T47D (cell line): ENCODE measurements around the gene RNU4-1.
"Not testable (repeated sequence)": the region's sequence is repeated elsewhere in the genome, so short reads cannot be mapped to it uniquely, and the experiment has no call there.

Experiments
- DNase-seq, 2 experiments: peaks; one replicate each; pipeline versions ENCODE4 v3.0.0 to v3.0.0-alpha.2; 2011 to 2012; ENCODE audit warnings: low read depth in 1 of 2, low spot score in 1 of 2
- JUND ChIP-seq: IDR thresholded peaks from 2 replicates; pipeline ENCODE4 v1.6.1; 2012; ENCODE audit warnings: low read depth
- in situ Hi-C: cut with HindIII; loops from 2 replicates; pipeline ENCODE4 v1.10.0; 2016; ENCODE audit warnings: low sequenced_read_pairs, low pct_unique_long_range_greater_than_20kb

The RNU4-1 gene

DNA sequence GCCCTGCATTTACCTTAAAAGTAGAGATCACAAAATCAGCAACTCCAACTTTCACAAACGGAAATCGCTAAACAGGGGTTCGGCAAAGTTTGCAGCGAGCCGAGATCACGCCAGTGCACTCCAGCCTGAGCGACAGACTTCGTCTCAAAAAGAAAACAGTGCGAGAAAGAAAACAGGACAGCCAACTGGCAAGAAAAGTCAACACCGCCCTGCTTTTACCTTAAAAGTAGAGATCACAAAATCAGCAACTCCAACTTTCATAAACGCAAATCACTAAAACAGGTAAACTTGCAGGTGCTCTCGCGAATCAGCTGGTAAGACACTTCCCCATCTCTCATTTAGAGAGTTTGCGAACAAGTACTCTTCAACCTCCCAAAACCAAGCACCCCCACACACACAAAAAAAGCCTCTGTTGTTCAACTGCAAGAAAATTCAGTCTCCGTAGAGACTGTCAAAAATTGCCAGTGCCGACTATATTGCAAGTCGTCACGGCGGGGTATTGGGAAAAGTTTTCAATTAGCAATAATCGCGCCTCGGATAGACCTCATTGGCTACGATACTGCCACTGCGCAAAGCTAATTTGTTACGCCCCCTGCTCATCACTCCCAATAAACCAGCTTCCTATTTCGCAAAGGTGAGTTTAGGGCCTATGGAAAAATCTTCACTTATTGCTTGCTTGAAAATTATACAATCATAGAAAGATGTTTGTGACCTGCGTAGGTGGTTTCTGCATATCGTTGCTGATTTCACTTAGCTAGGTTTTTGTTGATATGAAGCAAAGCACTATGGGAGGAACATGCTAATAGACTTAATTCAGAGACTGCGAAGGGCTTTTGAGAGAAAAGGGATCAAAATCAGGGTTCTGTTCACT is at the start of gene RNU4-1:
RNU4-1 (minus strand) TSS at position 577 of the 871 bp plus-strand sequence.
- in situ Hi-C loops, result no loop called here
- TF ChIP-seq JUND, result no peak
- DNase-seq, result peak; percentile 31 to 98

DNA sequence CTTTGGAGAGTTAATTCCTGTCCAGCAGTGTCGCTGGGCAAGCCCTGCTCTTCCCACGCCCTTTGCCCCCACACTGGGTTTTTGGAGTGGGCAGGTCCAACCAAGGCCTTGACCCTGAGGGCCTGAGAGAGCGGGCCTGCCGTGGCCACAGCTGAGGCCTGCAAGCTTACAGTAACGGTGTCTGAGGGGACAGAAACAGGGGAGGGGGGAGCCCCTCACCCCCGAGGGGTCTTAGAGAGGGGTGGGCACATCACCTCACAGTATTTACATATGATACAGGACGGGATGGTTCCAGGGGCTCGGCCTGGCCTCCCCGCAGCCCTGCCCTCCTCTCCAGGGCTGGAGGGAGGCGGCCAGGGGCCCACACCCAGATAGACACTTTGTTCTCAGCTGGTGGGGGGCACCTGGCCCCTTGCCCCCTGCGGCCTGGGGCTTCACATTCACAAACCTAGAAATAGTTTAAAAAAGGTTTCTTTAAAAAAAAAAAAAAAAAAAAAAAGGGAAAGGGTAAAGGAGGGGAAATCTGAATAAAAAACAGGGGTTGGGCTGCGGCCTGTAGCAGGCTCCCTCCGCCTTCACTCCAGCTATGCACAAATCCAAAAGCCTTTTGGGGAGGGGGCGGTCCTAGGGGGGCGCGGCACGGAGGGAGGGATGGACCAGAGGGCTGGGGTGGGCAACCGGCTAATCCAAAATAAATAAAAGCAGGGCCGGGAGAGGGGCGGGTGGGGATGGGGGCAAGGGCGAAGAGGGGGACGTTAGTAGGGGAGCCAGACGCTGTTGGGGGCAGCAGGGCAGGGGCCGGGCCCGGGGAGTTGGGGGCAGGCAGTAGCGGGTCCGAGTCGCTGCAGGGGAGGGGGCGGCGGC is 49.4 kb upstream of the RNU4-1 start:
- DNase-seq, result no peak
- in situ Hi-C loops, result no loop called here
- TF ChIP-seq JUND, result no peak

DNA sequence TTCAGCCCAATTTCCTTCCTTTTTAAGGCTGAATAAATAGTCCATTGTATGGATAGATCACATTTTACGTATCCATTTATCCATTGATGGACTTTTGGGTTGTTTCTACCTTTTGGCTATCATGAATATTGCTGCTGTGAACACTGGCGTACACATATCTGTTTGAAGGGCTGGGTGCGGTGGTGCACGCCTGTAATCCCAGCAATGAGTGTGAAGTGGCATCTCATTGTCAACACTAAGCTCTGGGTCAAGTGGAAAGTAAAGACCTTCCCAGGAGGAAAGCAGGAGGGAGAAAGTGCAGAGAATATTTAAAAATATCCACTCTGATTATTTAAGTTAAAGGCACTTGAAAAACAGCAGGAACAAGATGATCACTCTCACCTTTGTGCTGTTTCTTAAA is 46.2 kb upstream of the RNU4-1 start:
- in situ Hi-C loops, result no loop called here
- no peak for TF ChIP-seq JUND
- no peak for DNase-seq

DNA sequence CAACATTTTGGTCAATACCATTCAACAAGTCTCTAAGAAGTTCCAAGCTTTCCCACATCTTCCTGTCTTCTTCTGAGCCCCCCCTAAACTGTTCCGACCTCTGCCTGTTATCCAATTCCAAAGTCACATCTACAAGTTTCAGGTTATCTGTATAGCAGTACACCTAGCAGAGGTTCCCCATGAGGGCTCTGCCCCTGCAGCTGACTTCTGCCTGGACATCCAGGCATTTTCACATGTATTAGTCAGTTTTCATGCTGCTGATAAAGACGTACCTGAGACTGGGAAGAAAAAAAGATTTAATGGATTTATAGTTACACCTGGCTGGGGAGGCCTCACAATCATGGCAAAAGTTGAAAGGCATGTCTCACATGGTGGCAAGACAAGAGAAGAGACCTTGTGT is 44.7 kb upstream of the RNU4-1 start:
- in situ Hi-C loops, result no loop called here
- no peak for TF ChIP-seq JUND
- no peak for DNase-seq

DNA sequence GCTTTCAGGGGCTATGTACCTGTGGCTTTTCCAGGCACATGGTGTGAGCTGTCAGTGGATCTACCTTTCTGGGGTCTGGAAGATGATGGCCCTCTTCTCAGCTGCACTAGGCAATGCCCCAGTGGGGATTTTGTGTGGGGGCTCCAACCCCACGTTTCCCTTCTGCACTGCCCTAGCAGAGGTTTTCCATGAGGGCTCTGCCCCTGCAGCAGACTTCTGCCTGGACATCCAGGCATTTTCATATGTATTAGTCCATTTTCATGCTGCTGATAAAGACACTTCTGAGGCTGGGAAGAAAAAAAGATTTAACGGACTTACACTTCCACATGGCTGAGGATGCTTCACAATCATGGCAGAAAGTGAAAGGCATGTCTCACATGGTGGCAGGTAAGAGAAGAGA is 43.4 kb upstream of the RNU4-1 start:
- in situ Hi-C loops, result not testable (repeated sequence)

DNA sequence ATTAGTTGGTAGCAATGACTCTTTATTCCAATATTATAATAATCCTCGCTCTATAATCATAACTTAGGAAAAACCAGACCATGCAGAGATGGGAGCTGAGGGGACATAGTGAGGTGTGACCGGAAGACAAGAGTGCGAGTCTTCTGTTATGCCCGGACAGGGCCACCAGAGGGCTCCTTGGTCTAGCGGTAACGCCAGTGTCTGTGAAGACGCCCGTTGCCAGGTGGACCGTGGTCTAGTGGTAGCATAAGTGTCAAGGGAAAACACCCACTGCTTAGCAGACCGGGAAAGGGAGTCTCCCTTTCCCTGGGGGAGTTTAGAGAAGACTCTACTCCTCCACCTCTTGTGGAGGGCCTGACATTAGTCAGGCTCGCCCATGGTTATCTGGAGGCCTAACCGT is 42.4 kb upstream of the RNU4-1 start:
- DNase-seq, result peak in 1 of 2 experiments; percentile 83
- in situ Hi-C loops, result not testable (repeated sequence)

More for the DNA sequence above, 43.4 kb upstream of the RNU4-1 start:
- DNase-seq, result not testable (repeated sequence)

DNA sequence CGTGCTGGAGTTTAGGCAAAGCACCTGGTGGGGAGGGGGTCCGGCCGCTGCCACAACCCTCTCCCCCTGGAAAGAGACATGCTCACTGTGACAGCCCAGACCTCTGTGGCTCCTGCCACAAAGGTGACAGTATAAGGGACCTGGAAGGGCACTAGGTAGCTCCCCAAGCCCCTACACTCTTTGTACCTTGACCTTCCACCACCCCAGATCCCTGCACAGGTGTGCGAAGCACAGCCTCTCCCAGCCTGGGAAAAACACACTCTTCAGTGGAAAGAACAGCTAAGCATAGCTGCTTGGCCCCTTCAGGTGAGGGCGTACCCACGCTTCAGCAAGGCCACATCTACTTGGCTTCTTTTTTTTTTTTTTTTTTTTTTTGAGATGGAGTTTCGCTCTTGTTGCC is 39.5 kb upstream of the RNU4-1 start:
- no peak for TF ChIP-seq JUND
- in situ Hi-C loops, result no loop called here
- no peak for DNase-seq

DNA sequence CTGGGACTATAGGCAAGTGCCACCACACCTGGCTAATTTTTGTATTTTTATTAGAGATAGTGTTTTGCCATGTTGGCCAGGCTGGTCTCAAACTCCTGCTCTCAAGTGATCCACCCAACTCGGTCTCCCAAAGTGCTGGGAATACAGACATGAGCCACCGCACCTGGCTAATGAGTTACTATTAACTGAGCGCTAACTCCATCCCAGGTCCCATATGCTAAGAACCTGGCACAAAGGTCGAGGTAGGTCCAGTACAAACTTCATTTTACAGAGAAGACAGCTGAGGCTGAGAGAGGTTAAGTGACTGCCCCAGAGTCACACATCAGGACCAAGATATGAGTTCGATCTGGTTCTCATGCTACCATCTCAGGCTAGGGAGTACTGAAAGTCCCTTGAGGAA is 39.0 kb upstream of the RNU4-1 start:
- no peak for TF ChIP-seq JUND
- in situ Hi-C loops, result no loop called here
- DNase-seq, result no peak

DNA sequence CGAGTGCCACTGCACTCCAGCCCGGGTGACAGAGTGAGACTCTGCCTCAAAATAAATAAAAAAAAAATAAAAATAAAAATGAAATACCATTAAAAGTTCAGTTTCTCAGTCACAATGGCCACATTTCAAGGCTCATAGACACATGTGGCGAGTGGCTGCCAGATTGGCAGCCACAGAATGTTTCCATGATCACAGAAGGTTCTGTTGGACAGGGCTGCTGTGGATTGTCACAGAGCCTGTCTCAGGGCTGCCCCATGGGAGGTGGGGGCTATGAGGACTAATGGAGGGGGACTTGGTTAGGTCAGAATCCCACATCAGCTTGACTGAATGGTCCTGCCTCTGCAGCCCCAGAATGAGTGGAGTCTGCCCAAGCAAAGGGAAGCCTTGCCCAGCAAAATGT is 38.4 kb upstream of the RNU4-1 start:
- no peak for DNase-seq
- in situ Hi-C loops, result no loop called here
- no peak for TF ChIP-seq JUND

DNA sequence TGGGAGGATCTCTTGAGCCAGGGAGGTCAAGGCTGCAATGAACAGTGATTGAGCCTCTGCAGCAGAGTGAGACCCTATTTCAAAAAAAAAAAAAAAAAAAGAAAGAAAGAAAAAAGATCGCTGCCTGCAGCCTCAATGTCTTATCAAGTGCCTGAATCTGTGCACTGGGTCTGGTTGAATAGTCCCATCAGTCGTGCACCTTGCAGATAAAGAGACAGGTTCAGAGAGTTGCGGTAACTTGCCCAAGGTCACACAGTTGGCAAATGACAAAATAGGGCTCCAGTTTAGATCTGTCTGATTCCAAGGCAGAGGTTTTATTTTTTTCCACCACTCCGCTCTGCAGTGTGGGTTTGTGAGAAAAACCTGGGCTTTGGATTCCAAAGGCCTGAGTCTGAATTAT is 35.2 kb upstream of the RNU4-1 start:
- DNase-seq, result no peak
- in situ Hi-C loops, result no loop called here
- TF ChIP-seq JUND, result no peak

DNA sequence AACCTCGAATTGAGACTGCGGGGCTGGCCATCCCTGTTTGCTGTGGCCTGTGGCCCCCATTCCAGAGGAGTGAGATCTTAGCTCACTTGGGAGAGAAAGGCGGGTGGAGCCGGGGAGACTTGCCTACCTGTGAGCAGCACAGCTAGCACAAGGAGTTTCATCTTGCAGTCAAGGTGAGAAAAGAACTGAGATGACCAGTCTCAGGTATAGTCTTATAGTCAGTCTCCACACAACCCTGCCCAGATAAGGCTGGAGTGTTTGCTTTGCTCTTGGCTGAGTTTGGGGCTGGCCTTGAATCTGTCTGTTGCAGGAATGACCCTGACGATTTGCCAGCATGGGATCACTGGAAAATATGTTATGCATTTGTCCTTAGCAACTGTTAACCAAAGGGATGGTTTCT is 34.6 kb upstream of the RNU4-1 start, which contains the start of gene PLA2G1B:
PLA2G1B (minus strand) TSS at position 187 of the 400 bp plus-strand sequence; CDS start at position 161, 26 bp downstream.
- in situ Hi-C loops, result no loop called here
- DNase-seq, result no peak
- no peak for TF ChIP-seq JUND

DNA sequence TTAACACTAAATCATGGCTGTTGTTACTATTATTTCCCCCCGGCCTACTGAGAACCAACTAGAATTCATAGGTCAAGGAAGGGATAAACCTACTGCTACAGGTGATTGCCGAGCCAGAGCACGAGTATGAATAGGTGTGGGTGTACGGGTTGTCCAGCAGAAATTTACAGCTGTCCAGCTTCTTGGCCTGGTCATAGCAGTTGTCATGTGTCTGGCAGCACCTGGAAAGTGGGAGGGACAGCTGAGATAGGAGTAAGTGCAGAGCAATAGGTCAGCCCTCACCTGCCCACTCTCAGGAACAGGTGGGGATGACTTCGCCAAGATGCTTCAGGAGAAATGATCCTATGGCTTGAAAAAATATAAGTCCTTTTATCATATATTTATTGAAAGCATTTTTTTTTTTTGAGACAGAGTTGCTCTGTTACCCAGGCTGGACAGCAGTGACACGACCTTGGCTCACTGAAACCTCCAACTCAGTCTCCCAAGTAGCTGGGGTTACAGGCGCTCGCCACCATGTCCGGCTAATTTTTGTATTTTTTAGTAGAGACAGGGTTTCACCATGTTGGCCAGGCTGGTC is 31.9 kb upstream of the RNU4-1 start:
- in situ Hi-C loops, result no loop called here
- no peak for TF ChIP-seq JUND
- no peak for DNase-seq

DNA sequence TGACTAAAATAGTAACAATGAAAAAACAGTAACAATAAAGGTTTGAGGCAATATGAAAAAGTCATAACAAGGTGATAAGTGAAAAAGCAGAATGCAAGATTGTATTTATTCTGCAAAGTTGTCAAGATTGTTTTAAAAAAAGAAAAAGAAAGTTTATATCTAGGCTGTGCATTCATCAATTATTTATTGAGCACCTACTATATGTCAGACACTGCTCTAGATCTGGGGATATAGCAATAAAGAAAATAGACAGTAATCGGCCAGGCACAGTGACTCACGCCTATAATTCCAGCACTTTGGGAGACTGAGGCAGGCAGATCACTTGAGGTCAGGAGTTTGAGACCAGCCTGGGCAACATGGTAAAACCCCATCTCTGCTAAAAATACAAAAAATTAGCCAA is 30.7 kb upstream of the RNU4-1 start:
- DNase-seq, result no peak
- TF ChIP-seq JUND, result no peak
- in situ Hi-C loops, result no loop called here
